Keratinocyte (primary cell): ENCODE data around the gene CDKN1C.

ENCODE experiments used
- EZH2 ChIP-seq: IDR thresholded peaks from one replicate; pipeline ENCODE4 v1.6.1; 2012; ENCODE audit warnings: inconsistent platforms, mild to moderate bottlenecking, low read length, moderate library complexity
- TF ChIP-seq, protein P1 (sequence below), 3 experiments: IDR thresholded peaks in 1 of 3; conservative IDR thresholded peaks in 1 of 3; optimal IDR thresholded peaks in 1 of 3; 2 replicates in 2 of 3; 3 replicates in 1 of 3; pipeline versions ENCODE3 to v1.5.1; 2011; ENCODE audit warnings: low read length in 3 of 3, mild to moderate bottlenecking in 3 of 3, moderate library complexity in 2 of 3, control low read depth in 1 of 3, inconsistent platforms in 1 of 3; ENCODE audit not compliant: insufficient read depth in 2 of 3; ENCODE audit errors: extremely low read depth in 1 of 3

DNA sequence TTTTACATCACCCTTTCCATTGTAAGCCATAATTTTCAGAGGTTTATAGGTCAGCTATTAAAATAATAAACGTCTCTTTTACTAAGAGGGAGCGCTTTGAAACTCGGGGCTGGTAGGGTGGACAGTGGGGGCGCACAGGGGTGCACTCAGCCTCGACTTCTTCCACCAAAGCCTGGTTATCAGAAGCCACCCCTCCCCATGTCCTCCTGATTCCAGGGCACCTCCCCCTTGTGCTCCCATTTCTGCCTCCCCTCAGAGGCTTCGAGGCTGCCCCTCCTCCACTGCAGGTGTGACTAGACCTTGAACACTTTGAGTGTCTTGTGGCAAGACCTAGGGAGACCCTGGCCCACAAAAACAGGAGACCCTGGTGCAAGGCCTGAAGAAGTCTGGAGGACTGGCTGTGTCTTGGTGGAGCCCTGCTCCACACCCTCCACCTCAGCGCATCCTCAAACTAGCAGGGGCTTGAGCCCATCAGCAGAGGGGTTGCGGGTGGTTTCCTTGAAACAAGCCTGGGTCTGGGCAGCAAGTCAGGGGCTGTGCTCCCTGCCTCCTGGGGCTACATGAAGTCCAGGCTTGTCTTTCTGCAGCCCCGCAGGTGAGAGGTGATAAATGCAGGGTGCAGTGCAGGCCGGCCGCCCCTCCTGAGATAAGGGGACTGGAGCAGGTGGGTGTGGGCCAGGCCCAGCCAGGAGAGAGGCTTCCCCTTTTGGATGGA, 3.0 kb downstream of the CDKN1C start:
- TF ChIP-seq, protein P1, sequence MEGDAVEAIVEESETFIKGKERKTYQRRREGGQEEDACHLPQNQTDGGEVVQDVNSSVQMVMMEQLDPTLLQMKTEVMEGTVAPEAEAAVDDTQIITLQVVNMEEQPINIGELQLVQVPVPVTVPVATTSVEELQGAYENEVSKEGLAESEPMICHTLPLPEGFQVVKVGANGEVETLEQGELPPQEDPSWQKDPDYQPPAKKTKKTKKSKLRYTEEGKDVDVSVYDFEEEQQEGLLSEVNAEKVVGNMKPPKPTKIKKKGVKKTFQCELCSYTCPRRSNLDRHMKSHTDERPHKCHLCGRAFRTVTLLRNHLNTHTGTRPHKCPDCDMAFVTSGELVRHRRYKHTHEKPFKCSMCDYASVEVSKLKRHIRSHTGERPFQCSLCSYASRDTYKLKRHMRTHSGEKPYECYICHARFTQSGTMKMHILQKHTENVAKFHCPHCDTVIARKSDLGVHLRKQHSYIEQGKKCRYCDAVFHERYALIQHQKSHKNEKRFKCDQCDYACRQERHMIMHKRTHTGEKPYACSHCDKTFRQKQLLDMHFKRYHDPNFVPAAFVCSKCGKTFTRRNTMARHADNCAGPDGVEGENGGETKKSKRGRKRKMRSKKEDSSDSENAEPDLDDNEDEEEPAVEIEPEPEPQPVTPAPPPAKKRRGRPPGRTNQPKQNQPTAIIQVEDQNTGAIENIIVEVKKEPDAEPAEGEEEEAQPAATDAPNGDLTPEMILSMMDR (optimal IDR thresholded peaks at IDR 0.05 in 1 of 3, IDR thresholded peaks at IDR 0.05 in 1 of 3, conservative IDR thresholded peaks at IDR 0.05 in 1 of 3; ENCODE audit: extremely low read depth in 1 of 3, insufficient read depth in 2 of 3, low read length in 3 of 3), result no peak
- TF ChIP-seq EZH2, result no peak
